Measurements from ENCODE around the gene RPL10A.

RPL10A gene

GRCh38 chr6:35492974-35493284 is 24.7 kb downstream of the RPL10A start:
- no peak for DNase-seq

- DNase-seq, result no peak
Measured at GRCh38 chr6:35493307-35493983, 25.2 kb downstream of the RPL10A start.

- no peak for DNase-seq
Measured at GRCh38 chr6:35494161-35494563, 26.0 kb downstream of the RPL10A start.

GRCh38 chr6:35495258-35496035 is 27.2 kb downstream of the RPL10A start:
- no peak for DNase-seq

GRCh38 chr6:35496036-35496840 is 28.0 kb downstream of the RPL10A start:
- peak in 2 of 14 donors; percentile 36 to 49 for DNase-seq

GRCh38 chr6:35496841-35497570 is 28.8 kb downstream of the RPL10A start, which contains the start of gene TEAD3:
TSS of gene TEAD3 (minus strand) at chr6:35497079.
- DNase-seq, result peak in 3 of 14 donors; percentile 21 to 58 (median 39)

GRCh38 chr6:35497571-35498421 is 29.6 kb downstream of the RPL10A start:
- DNase-seq, result no peak

- no peak for DNase-seq
Measured at GRCh38 chr6:35498422-35499067, 30.3 kb downstream of the RPL10A start.

GRCh38 chr6:35499372-35499771 is 31.2 kb downstream of the RPL10A start:
- DNase-seq, result no peak

- no peak for DNase-seq
Measured at GRCh38 chr6:35500782-35501181, 32.6 kb downstream of the RPL10A start.

GRCh38 chr6:35501784-35502183 is 33.6 kb downstream of the RPL10A start:
- no peak for DNase-seq

- no peak for DNase-seq
Measured at GRCh38 chr6:35503534-35503933, 35.3 kb downstream of the RPL10A start.

- no peak for DNase-seq
Measured at GRCh38 chr6:35505999-35506412, 37.8 kb downstream of the RPL10A start.

- DNase-seq, result no peak
Measured at GRCh38 chr6:35506536-35506935, 38.3 kb downstream of the RPL10A start.

- no peak for DNase-seq
Measured at GRCh38 chr6:35507221-35507620, 39.0 kb downstream of the RPL10A start.

- no peak for DNase-seq
Measured at GRCh38 chr6:35508027-35508426, 39.8 kb downstream of the RPL10A start.

- no peak for DNase-seq
Measured at GRCh38 chr6:35508542-35508941, 40.3 kb downstream of the RPL10A start.

- DNase-seq, result no peak
Measured at GRCh38 chr6:35510916-35511561, 42.8 kb downstream of the RPL10A start.

- DNase-seq, result no peak
Measured at GRCh38 chr6:35511562-35511941, 43.4 kb downstream of the RPL10A start.

GRCh38 chr6:35512006-35512405 is 43.8 kb downstream of the RPL10A start:
- no peak for DNase-seq

GRCh38 chr6:35512740-35513139 is 44.5 kb downstream of the RPL10A start, which contains the start of gene TULP1:
TSS of gene TULP1 (minus strand) at chr6:35512896. CDS start at chr6:35512858, 38 bp downstream.
- DNase-seq, result no peak
